IPS DF 6.9 (cell line): ENCODE results near the gene MSMB.
"Not testable (repeated sequence)": the region's sequence is repeated elsewhere in the genome, so short reads cannot be mapped to it uniquely, and the experiment has no call there.

Source experiments
- DNase-seq: peaks from one replicate; pipeline ENCODE4 v3.0.0-alpha.2; 2013; ENCODE audit warnings: low read depth, low spot score
- H3K27ac ChIP-seq: one replicate; pipeline ENCODE4 v1.5.1; 2013; ENCODE audit warnings: low read length, control low read depth
- H3K27me3 ChIP-seq: 2 replicates; pipeline ENCODE4 v1.6.1; 2013; ENCODE audit warnings: mild to moderate bottlenecking, low read length; ENCODE audit not compliant: control insufficient read depth, insufficient read depth
- H3K36me3 ChIP-seq: 2 replicates; pipeline ENCODE4 v1.6.1; 2013; ENCODE audit warnings: low read length; ENCODE audit not compliant: control insufficient read depth, insufficient read depth
- H3K4me1 ChIP-seq: 2 replicates; pipeline ENCODE4 v1.6.1; 2013; ENCODE audit warnings: low read length; ENCODE audit not compliant: control insufficient read depth, insufficient read depth
- H3K4me3 ChIP-seq: 2 replicates; pipeline ENCODE4 v1.5.1; 2013; ENCODE audit warnings: mild to moderate bottlenecking, low read length
- H3K9me3 ChIP-seq: 2 replicates; pipeline ENCODE4 v1.6.1; 2013; ENCODE audit warnings: low read length, inconsistent platforms; ENCODE audit not compliant: control insufficient read depth, insufficient read depth
- WGBS: extraction: QIAGEN DNeasy Blood & Tissue Kit; methylation state at CpG from one replicate; pipeline ENCODE4 v1.1.7; 2013; ENCODE audit warnings: mixed read lengths, missing lambda C conversion rate; ENCODE audit not compliant: insufficient read length, insufficient coverage; 5-methylcytosine and 5-hydroxymethylcytosine counted together

Gene MSMB

GRCh38 chr10:46005383-46005782 is 40.7 kb downstream of the MSMB start:
- H3K27ac ChIP-seq: no peak overlapping the region
- H3K36me3 ChIP-seq: peaks cover 14% of the 10 kb centered on the region
- WGBS: no CpG with 5 or more reads among the region's 4 CpGs
- no peaks in the 10 kb centered on the region for H3K9me3 ChIP-seq
- no peak overlapping the region for H3K4me3 ChIP-seq
- H3K4me1 ChIP-seq: no peaks in the 10 kb centered on the region
- H3K27me3 ChIP-seq: no peaks in the 10 kb centered on the region
- no peak for DNase-seq

- no peaks in the 10 kb centered on the region for H3K27me3 ChIP-seq
- H3K36me3 ChIP-seq: peaks cover 10% of the 10 kb centered on the region
- H3K4me1 ChIP-seq: no peaks in the 10 kb centered on the region
- DNase-seq: no peak
- no peak overlapping the region for H3K27ac ChIP-seq
- no peak overlapping the region for H3K4me3 ChIP-seq
- H3K9me3 ChIP-seq: no peaks in the 10 kb centered on the region
- no CpG with 5 or more reads among the region's 2 CpGs for whole genome bisulfite sequencing
Measured at GRCh38 chr10:46004963-46005362, 41.1 kb downstream of the MSMB start.

- Histone ChIP-seq H3K36me3 (peaks cover 9% of the 10 kb centered on the region), H3K27ac (no peak overlapping the region), H3K4me3 (no peak overlapping the region), H3K27me3 (no peaks in the 10 kb centered on the region), H3K4me1 (no peaks in the 10 kb centered on the region), H3K9me3 (no peaks in the 10 kb centered on the region)
- no CpG with 5 or more reads among the region's 9 CpGs for WGBS
- DNase-seq: no peak
Measured at GRCh38 chr10:46002916-46003693, 43.0 kb downstream of the MSMB start.

DNA sequence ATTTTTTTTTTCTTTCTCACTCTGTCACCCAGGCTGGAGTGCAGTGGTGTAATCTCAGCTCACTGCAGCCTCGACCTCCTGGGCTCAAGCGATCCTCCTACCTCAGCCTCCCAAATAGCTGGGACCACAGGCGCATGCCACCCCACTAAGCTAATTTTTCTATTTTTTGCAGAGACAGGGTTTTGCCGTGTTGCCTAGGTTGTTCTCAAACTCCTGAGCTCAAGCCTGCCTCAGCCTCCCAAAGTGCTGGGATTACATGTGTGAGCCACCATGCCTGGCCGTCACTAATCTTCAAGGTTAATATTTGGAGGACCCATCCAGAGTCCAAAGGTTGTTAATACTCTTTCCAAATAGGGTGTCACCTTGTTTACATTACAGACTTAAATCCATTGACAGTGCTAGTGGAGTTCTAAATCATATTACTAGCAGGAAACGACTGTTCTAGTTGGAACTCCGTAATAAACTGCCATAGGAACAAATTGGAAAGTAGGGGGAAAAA is 43.8 kb downstream of the MSMB start:
- not testable (repeated sequence) for H3K4me3 ChIP-seq, H3K36me3 ChIP-seq, DNase-seq, H3K4me1 ChIP-seq, H3K9me3 ChIP-seq, H3K27me3 ChIP-seq, H3K27ac ChIP-seq
- WGBS: no CpG with 5 or more reads among the region's 7 CpGs

DNA sequence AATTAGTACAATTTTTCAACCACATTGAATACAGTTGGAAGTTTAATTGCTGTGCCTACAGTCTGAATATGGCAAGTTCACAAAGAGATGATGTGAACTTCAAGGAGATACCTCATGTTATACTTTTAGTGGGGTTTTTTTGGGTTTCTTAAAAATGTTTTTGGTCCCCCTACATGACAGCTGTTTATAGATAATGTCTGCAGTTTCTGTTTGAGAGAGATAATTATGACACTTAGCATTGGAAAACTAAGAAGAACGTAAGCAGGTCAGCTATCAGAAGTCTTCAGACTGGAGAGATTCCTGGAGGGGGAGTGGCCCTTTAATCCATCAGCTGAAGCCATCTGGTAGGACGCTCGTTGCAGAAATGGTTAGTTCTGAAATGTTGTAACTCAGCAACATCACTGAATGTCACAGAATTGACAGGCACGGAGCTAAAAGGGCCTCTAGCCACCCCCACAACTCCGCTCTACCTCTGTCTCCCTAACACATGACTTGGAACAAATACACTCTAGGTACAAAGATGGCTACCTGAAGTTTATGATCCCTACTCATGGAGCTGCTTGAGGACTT is 44.8 kb downstream of the MSMB start:
- Histone ChIP-seq H3K4me1 (no peaks in the 10 kb centered on the region), H3K4me3 (no peak overlapping the region), H3K9me3 (no peaks in the 10 kb centered on the region), H3K27ac (no peak overlapping the region), H3K36me3 (peaks cover 9% of the 10 kb centered on the region), H3K27me3 (no peaks in the 10 kb centered on the region)
- no peak for DNase-seq
- no CpG with 5 or more reads among the region's 5 CpGs for WGBS

DNA sequence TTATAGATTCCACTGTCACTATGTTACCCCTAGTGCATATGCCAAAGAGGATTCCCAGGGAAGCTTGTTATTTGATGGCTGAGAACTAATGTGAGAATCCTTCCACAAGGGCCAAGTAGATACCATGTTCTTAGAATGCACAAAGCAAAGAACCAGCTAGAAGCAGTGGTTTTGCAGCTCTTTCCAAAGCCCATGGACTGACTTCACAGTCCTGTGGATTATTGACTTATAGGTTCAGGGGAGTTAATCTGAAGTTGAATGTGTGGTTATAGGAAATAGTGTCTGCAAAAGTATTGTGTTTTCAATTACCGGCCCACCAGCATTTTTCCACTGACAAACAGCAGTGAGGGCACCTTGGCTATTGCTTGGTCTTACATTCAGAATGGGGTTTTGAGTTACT is 45.5 kb downstream of the MSMB start:
- H3K27me3 ChIP-seq: no peaks in the 10 kb centered on the region
- no CpG with 5 or more reads among the region's 1 CpG for WGBS
- DNase-seq: no peak
- peaks cover 9% of the 10 kb centered on the region for H3K36me3 ChIP-seq
- H3K27ac ChIP-seq: no peak overlapping the region
- no peak overlapping the region for H3K4me3 ChIP-seq
- H3K9me3 ChIP-seq: no peaks in the 10 kb centered on the region
- no peaks in the 10 kb centered on the region for H3K4me1 ChIP-seq

DNA sequence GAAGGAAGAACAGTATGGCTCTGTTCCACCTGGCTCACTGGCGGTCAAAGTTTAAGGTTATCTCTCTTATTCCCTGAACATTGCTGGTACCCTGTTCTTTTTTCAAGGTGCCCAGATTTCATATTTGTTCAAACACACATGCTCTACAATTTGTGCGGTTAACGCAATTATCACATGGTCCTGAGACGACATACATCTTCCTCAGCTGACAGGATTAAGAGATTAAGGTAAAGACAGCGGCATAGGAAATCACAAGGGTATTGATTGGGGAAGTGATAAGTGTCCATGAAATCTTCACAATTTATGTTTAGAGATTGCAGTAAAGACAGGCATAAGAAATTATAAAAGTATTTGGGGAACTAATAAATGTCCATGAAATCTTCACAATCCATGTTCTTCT is 46.1 kb downstream of the MSMB start:
- DNase-seq, H3K4me3 ChIP-seq, H3K27ac ChIP-seq, H3K9me3 ChIP-seq, H3K4me1 ChIP-seq, H3K36me3 ChIP-seq, H3K27me3 ChIP-seq: not testable (repeated sequence)
- no CpG with 5 or more reads among the region's 5 CpGs for WGBS

DNA sequence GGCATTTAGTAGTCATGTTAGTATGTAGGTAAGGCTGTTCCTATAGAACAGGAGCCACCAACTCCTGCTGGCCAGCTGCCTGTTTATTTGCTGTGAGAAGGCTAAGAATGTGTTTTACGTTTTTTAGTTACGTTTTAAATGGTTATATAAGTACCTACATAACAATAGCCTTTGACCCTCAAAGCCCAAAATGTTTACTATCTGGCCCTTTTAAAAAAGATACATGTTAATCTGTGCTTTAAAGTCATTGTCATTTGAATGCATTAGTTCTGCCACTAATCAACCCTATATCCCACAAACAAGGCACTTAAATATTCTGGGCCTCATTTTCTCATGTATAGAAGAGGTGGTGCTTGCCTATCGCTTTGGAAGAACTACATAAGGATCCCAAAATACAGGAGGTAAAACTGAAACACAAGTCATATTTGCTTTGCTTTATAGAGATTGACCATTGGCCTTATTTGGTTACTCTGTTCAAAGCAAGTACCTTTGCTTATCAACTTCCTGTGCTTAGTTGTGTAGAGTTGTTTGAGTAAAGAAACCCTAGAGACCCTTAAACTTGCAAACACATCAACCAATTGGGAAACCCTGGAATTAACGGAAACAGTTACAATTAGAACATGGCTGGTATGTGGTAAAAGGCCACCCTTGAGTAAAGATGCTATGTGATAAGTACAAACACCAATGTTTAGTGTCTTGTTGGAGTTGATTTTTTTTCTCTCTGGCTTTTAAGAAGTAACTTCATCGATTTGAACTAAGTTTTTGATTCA is 47.9 kb downstream of the MSMB start:
- WGBS: no CpG with 5 or more reads among the region's 5 CpGs
- H3K9me3 ChIP-seq: no peaks in the 10 kb centered on the region
- H3K27me3 ChIP-seq: no peaks in the 10 kb centered on the region
- no peak overlapping the region for H3K27ac ChIP-seq
- peaks cover 6% of the 10 kb centered on the region for H3K36me3 ChIP-seq
- DNase-seq: no peak
- no peaks in the 10 kb centered on the region for H3K4me1 ChIP-seq
- H3K4me3 ChIP-seq: no peak overlapping the region

DNA sequence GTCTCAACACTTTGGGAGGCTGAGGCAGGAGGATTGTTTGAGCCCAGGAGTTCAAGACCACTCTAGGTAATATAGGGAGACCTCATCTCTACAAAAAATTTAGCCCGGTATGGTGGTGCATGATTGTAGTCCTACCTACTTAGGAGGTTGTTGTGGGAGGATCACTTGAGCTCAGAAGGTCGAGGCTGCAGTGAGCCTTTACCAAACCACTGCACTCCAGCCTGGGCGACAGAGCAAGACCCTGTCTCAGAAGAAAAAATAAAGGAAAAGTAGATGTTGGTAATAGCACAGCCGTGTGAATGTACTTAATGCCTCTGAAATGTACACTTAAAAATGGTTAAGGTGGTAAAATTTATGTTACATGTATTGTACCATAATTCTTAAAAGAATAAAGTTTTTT is 48.5 kb downstream of the MSMB start:
- Histone ChIP-seq H3K36me3 (peaks cover 3% of the 10 kb centered on the region; the same call in 1 of the 2 replicates), H3K4me1 (no peaks in the 10 kb centered on the region), H3K27me3 (no peaks in the 10 kb centered on the region), H3K27ac (no peak overlapping the region), H3K4me3 (no peak overlapping the region), H3K9me3 (no peaks in the 10 kb centered on the region)
- WGBS: no CpG with 5 or more reads among the region's 4 CpGs
- no peak for DNase-seq

- not testable (repeated sequence) for H3K4me3 ChIP-seq, H3K9me3 ChIP-seq, DNase-seq, H3K4me1 ChIP-seq, H3K36me3 ChIP-seq, H3K27ac ChIP-seq, H3K27me3 ChIP-seq
- WGBS: no CpG with 5 or more reads among the region's 3 CpGs
Measured at GRCh38 chr10:45985590-45985989, 60.5 kb downstream of the MSMB start.
